GM21423 (cell line): Measurements from ENCODE around the gene LZTS2.
"Not testable (repeated sequence)": the region's sequence is repeated elsewhere in the genome, so short reads cannot be mapped to it uniquely, and the experiment has no call there.

Source experiments
- ATAC-seq: cut with Tn5 transposase; IDR thresholded peaks from one replicate; pipeline ENCODE4 v1.9.1; 2021; ENCODE audit warnings: mild to moderate bottlenecking, moderate library complexity; ENCODE audit not compliant: unreplicated experiment

The LZTS2 gene

GRCh38 chr10:100999742-101000126 is at the start of gene LZTS2:
TSS of gene LZTS2 (plus strand) at chr10:100999808. CDS start at chr10:101002539, 2,731 bp downstream.
- ATAC-seq, result no peak

GRCh38 chr10:100960251-100960650 is 39.4 kb upstream of the LZTS2 start:
- ATAC-seq, result no peak

GRCh38 chr10:100962351-100963080 is 37.1 kb upstream of the LZTS2 start:
- ATAC-seq, result no peak

- no peak for ATAC-seq
These were observed 35.8 kb upstream of the LZTS2 start for GRCh38 chr10:100963826-100964225.

GRCh38 chr10:100965820-100966219 is 33.8 kb upstream of the LZTS2 start:
- no peak for ATAC-seq

GRCh38 chr10:100966887-100967286 is 32.7 kb upstream of the LZTS2 start:
- no peak for ATAC-seq

GRCh38 chr10:100967332-100967731 is 32.3 kb upstream of the LZTS2 start:
- no peak for ATAC-seq

- ATAC-seq, result no peak
These were observed 31.4 kb upstream of the LZTS2 start for GRCh38 chr10:100968062-100968736.

GRCh38 chr10:100968863-100969186 is 30.8 kb upstream of the LZTS2 start:
- ATAC-seq, result no peak

GRCh38 chr10:100969187-100970075 is 30.2 kb upstream of the LZTS2 start, which contains the start of gene SEMA4G:
TSS of gene SEMA4G (plus strand) at chr10:100969504. CDS start at chr10:100972913, 3,409 bp downstream.
- ATAC-seq, result no peak

- no peak for ATAC-seq
These were observed 29.3 kb upstream of the LZTS2 start for GRCh38 chr10:100970076-100970913.

GRCh38 chr10:100970914-100971811 is 28.4 kb upstream of the LZTS2 start:
- no peak for ATAC-seq

- ATAC-seq, result no peak
These were observed 27.3 kb upstream of the LZTS2 start for GRCh38 chr10:100972115-100972903.

- ATAC-seq, result no peak
These were observed 26.6 kb upstream of the LZTS2 start for GRCh38 chr10:100972904-100973535.

- not testable (repeated sequence) for ATAC-seq
These were observed 24.2 kb upstream of the LZTS2 start for GRCh38 chr10:100975397-100975796.

- ATAC-seq, result no peak
These were observed 22.7 kb upstream of the LZTS2 start for GRCh38 chr10:100976906-100977305.

- no peak for ATAC-seq
These were observed 22.2 kb upstream of the LZTS2 start for GRCh38 chr10:100977436-100977835.
